ENCODE data around the gene NDNF.
A peak's percentile ranks its signal among the peaks of the same experiment; 100 is the strongest.

Gene NDNF

DNA sequence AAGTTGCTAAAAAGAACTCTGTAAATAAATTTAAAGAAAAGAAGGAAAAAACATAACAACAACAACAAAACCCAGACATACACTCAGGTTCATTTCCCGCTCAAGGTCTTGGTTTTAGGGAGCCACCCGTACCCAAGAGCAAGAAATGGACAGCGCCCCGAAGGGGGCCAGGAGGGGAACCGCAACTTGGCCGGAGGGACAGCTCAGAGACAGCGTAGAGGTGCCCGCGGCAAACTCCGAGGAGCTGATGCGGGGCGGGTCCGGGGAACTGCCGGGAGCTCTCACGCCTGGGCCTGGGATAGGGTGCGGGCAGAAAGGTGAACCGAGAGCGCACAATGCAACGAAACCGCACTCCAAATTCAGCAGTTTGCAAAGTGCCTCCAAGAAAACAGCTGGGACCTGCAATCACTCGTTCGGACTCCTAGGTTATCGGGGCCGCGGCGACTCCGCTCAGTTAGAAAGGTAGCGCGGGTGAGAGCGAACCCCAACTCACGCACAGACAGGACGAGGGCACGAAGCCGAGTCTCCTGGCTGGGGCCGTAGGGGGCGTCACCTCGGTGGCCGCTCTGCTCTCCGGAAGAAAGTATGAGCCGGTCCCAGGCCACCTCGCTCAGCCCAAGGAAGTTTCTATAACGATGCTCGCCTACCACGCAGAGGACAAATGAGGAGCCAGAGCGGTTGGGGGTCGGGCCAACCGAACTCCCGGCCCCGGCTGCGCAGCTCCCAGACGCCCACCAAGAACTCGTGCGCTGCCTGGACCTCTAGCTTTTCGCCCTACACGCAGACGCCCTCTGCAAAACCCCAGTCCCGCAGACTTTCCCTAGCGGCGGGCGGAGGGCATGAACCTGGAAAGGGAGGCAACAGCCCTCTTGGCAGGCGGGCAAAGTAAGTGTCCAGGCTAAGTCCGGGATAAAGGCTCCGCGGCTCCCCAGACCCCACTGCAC is 1.4 kb downstream of the NDNF start:
- peak; percentile 27 for DNase-seq (ENCODE audit: low read depth)

DNA sequence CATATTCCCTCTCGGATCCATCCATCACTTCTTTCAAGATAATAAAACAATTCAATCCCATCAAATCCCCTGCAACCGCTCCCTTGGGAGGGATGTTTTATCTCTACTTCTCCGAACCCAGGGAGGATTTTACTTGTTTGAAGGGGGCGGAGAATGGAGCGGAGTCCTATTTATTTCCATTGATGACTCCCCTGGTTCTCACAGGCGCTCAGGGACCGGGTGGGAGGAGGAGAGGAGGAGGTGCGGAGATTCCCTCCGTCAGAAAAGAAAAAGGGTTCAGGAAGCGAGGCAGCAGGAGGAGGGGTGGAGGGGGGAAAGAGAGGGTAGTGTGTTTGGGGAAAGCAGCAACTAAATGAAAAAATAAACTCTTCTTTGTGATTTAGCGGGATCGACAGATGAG is 2.1 kb downstream of the NDNF start:
- DNase-seq (ENCODE audit: low read depth), result no peak

DNA sequence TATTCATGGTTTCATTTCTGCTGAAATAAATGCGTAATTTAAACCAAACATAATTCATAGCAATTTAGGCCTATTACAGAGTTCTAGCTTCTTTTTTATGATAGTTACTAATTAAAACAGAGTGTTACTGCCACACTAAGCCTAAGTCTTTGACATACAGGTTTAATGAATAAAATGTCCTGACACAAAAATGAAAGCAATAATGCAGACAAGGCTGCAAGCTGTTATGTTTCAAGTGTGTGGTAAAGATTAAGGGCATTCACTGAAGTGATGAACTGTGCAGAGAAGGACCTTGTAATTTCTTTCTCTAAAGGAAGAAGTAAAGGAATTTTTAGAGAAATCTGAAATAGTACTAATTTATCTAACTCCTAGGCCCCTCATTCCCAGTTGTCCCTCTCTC is 2.9 kb downstream of the NDNF start:
- DNase-seq (ENCODE audit: low read depth), result no peak

DNA sequence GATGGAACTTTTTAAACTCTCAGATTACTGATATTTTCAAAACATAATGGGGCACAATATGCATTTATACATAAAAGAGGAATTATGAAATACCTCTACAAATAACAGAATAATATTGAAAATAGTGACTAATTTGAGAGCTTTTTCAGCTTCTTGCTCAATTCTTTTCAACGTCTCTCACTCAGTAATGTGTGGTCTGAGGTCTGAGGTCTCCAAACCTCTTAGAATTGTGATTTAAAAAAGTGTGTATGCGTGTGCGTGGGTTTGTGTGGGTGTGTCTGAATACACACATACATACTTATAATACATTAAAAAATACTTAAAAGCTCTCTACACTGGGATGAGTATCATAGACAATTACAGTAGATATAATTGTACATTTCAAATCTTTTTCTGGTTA is 7.9 kb downstream of the NDNF start:
- DNase-seq (ENCODE audit: low read depth), result no peak

DNA sequence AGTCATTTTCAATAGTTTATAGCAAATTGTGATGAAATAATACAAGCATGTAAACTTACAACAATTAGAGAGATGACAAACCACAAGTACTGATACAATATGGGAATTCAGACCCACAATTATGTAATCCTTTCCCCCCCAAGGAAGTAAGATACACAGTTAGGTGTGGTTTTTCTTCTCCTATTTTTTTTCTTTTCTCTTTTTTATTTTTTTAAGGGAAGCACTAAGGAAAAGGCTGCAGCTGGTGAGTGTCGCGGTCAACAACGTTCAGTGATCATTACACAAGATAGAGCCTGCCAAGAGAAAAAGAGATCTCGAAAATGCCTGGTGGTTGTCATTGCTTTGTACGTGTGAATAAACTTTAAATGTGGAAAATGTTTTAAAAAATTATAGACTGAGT is 9.8 kb downstream of the NDNF start:
- no peak for DNase-seq (ENCODE audit: low read depth)

DNA sequence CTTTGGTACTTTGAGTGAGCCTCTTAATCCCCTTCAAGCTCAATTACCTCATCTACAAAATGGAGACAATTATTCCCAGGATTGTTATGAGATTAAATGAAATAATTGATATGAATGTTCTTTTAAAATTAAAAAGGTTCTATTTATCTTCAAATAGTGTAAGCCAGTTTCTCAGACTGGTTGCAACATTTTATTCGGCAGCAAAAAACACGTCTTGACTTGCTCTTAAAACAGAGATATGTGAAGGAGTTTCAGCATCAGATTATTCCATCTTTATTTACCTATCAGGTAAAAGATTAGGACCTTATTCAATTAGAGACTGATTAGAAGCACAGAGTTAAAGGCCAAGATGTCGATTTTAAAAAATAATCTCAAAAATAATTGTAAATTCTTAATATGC is 10.5 kb downstream of the NDNF start:
- no peak for DNase-seq (ENCODE audit: low read depth)

DNA sequence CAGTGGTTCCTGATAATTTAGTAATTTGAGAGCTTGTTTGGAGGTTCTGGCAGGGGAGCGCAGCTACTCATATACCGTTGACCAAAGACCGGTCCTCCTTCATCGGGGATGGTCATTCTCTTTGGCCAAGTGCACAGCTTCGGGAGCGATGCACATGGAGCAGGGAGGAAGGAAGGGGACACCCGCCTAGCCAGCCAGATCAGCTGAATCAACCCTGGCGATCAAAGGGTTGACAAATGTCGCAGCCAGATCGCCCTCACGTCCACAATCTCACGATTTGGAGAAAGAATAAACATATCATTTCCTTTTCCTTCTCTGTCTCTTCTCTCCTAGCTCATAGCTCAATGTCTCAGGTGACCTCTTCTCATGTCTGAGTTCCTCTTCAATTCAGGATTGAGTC is 11.1 kb downstream of the NDNF start:
- no peak for DNase-seq (ENCODE audit: low read depth)

DNA sequence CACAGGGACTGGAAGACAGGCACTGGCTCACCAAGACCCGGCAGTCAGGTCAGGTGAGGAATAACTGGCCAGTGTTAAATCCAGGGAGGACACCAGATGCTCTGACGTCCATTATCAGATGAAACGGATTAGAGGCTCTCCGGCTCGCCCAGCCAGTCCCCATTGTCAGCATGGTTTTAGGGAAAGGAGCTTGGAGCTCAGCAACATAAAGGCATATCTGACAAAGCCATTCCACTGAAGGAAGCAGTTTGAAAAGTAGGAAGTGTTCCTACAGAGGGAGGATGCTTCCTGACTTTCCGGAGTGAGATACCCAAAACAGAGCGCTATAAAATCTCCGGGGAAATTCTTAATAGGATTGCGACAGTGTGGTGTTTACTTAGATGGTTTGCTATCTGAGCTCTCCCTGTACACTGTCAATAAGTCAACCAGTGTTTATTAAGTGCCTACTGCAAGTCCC is 14.8 kb downstream of the NDNF start:
- DNase-seq (ENCODE audit: low read depth), result peak; percentile 9

DNA sequence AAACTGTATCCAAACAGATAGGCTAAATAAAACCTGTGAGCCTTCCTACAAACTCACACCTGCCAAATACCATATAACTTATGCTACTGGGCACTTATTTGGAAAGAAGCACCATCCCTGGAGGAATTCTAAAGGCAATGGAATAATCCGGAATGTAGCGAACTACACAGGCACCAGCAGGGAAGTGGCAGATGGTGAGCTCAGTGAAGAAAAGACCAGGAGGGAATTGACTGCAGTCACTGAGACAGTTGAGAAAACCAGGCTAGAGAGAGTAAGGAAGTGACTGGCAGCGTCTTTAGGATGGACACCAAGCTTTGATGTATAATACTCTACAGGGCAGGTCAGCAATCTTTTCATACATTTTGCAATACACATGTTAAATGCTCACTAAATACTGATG is 16.3 kb downstream of the NDNF start:
- no peak for DNase-seq (ENCODE audit: low read depth)

DNA sequence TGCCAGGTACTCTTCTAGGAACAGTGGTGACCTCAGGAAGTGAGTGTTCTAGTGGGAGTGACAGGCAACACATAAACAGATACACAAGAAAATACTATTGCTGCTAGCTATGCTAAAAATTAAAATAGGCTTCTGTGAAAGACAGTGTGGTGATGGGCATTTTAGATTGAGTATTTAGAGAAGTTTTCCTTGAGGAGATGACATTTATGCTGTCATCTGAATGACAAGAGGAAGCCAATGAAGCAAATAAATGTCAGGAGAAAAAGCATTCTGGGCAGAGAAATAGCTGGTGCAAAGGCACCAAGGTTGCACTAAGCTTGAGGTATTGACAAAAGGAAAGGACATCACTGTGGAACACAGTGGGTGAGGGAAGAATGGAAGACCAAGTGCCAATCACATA is 18.0 kb downstream of the NDNF start:
- no peak for DNase-seq (ENCODE audit: low read depth)

DNA sequence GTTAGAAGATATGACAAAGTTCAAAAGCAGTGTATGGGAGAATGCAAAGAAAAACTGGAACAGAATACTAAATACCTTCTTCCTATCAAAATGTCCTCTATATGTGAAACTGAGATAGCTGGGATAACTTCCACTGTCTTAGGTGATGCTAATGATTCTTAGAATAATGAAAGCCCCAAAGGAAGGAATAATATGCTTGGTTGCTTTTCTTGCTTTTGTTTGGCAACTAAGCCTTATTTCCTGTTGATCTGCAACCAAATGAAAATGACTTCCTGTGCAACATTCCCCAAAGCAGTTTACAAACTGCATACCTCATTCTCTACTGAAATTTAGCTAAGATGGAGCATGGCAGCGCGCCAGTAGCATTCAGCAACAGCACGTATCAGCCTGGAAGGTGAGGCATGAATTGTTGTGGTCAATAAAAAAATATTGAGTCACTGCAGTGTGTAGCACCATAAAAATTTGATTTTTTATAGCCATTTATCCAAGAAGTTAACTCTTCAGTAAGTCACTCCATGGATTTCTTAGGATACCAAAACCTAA is 18.7 kb downstream of the NDNF start:
- DNase-seq (ENCODE audit: low read depth), result no peak

DNA sequence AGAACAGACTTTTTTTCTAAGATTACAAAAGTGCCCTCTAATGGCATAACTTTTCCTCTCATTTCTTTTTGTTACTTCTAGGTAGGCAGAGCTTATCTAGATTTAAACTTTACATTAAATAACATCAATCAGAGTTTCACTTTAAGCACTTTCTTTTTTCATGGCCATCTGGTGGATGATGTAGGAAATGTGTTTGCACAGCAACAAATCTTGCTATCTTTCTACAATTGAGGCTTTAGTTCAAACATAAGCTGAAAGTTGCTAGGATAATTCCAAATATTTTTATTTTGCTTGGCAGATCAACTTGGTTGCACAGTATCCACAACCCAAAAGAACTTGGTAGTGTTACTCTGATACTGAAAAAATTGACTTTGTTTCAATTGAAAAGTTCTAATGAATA is 22.0 kb downstream of the NDNF start:
- no peak for DNase-seq (ENCODE audit: low read depth)

DNA sequence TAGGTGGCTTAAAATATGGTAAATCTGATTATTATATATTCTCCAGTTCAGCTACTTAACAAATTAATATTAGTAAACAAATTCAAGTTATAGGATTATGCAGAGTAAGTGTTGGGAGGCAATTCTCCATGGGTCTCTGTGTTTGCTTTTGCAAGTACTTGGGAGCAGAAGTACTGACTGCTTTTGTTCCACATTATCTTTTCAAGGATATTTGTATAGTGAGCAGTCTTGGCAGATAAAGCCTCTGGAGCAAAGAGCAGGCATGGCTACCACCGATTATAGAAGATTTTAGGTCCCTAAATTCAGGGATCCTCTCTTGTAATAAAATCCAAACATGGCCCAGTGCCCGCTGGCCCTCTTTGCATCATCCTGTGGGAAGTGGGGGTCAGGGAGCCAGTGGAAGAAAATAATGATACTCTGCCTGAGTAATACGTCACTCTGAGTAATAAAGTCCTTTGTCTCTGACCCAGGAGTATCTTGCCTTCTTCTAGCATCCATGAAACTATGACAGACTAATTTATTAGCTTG is 23.2 kb downstream of the NDNF start:
- DNase-seq (ENCODE audit: low read depth), result no peak

DNA sequence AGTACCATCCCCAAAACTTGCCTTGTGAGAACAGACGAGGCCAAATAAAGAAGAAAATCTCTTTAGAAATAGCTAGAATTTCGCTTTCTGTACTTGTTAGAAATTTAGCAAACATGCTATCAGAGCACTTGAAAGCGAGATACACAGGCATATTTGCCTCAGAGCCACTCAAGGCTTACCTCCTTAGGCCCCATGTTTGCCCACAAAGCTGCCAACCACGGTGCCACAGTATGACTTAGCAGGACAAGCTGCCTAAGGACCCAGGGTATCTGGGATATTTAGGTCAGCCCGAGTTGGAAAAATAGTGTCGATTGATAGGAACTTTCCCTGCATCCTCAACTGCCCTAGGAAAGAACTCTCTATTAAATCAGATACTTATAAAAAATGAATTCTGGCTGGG is 24.2 kb downstream of the NDNF start:
- DNase-seq (ENCODE audit: low read depth), result no peak

DNA sequence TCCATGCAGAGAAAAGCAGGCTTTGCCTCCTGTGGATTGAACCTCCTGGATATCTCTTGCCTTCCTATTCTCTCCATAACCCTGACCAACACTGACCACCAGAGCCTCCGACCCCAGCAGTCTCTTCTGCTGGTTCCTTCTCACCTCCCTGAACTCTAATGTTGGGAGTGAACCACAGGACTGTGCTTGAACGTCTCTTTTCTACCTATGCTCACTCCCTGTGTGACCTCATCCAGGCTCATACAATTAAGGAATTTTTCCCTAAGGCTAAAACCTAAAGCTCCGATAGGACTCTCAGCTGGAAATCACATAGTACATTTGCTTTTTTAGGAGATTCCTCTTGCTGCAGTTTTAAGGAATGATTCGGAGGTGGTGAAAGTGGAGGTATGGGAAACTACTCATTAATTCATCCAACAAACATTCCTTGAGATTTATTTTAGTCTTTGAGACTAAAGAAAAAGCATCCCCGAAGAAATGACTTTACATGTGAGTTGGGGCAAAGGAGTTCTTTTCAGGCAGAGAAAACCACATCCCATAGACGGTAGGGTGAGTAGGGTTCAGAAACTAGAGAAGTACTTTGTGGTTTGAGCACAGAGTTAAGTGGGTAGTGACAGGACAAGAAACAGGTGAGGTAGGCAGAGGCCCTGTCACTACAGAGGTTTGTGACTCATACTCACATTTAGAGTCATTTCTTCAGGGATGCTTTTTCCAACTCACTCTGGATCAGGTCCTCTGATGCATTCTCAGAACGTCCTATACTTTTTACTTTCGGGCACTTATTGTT is 30.8 kb downstream of the NDNF start:
- DNase-seq (ENCODE audit: low read depth), result no peak

DNA sequence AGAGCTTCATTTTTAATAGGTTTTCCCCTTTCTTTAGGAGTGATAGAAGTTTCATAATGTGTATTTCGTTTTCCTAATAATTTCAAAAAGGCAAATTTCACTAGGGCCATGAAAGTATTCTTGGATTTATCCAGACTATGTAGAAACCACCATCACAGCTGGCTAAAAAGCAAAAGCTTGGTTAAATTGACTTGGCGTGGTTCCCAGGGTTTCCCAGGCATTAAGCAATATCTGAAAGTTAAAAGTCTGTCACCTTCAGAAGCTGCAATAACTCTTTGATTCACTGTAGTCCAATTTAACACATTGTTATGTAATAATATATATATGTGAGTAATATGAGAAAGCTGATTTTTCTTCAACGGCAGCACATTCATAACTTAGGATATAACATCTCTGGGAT is 38.3 kb downstream of the NDNF start:
- DNase-seq (ENCODE audit: low read depth), result peak; percentile 50

DNA sequence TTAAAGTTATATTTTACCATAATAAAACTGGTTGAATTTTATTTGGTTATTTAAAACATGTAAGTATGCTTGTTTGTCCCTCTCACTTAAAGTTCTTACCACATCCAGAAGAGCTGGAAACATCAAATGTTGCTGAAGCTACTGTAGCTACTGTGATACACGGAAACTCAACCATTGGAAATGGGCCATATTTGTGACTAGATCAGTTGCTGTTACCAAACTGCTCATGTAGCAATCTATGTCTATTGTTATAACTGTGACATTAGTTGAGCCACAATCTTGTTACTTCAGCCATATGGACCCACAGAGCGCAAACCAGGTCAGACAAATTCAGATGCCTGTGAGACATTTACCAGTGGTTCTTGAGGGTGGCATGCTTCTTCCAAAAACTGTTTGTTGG is 41.6 kb downstream of the NDNF start:
- DNase-seq (ENCODE audit: low read depth), result peak; percentile 41

DNA sequence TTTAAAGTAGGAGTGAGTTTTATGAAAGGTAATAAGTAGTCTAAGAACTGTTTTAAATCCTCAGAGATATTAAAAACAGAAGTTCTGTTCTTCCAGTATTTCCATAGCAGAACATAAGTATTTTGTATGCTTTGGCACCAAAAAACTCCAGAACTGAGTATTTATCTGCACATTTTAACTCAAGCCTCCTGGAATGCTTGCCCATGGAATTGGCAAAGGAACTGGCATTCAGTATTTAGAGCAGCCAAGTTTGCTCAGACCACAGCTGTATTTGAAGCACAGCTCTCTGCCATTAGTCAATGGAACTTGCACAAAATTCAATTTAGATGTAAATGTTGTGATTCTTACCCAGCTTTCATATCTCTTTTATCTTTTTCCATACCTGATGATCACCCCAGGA is 42.2 kb downstream of the NDNF start:
- peak; percentile 40 for DNase-seq (ENCODE audit: low read depth)

DNA sequence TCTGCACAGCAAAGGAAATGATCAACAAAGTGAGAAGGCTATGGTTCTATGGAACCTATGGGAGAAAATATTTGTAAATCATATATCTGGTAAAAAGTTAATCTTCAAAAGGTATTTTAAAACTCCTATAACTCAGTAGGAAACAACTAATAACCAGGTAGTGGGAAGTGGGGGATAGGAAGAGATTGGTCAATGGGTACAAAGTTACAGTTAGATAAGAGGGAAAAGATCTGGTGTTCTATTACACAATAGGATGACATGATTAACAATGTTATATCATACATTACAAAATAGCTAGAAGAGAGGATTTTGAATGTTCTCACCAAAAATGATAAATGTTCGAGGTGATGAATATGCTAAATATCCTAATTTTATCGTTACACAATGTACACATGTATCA is 46.3 kb downstream of the NDNF start:
- DNase-seq (ENCODE audit: low read depth), result no peak

DNA sequence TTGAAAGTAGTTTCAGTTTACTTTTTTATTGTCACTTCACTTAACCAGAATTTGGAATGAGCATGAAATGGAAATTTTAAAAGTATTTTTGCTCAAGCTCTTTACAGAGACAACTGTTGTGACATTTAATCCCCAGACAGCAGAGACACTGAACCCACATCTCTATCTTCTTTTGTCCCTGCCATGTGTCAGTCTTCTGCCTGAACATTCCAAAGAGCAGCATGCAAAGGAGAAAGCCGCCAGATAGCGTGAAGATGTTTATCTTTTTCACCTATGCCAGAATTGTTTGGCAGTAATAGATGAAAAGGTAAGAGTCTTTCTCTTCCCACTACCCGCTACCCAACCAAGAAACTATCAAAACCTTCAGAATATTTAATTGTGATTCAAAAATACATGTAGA is 46.8 kb downstream of the NDNF start:
- DNase-seq (ENCODE audit: low read depth), result no peak

DNA sequence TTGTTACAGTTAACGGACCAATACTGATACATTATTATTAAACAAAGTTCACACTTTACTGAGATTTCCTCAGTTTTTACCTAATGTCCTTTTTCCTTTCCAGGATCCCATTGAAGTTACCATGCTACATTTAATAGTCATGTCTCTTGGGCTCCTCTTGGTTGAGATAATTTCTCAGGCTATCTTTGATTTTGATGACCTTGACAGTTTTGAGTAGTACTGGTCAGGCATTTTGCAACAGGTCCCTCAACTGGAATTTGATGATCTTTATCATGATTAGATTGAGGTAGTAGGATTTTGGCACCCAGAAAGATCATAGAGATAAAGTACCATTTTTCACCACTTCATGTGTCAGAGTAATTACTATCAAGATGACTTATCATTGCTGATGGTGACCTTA is 53.8 kb downstream of the NDNF start:
- no peak for DNase-seq (ENCODE audit: low read depth)

DNA sequence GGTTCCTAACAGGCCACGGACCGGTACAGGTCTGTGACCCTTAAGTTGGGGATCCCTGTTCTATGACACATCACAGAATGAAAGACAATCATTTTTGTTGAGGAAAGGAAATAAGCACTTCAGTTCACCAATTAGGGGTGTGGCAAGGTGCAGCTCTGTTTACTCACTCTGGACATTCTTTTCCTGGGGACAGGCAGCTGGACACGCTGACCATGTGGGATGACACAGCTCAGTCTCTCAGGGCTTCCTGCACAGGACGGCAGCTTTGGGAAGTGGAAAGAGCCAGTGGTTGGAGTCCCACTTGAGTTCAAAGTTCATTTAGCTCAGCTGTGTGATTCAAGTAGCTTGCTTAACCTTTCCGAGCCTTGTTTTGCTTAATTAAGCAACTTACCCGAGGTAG is 55.7 kb downstream of the NDNF start:
- DNase-seq (ENCODE audit: low read depth), result no peak

DNA sequence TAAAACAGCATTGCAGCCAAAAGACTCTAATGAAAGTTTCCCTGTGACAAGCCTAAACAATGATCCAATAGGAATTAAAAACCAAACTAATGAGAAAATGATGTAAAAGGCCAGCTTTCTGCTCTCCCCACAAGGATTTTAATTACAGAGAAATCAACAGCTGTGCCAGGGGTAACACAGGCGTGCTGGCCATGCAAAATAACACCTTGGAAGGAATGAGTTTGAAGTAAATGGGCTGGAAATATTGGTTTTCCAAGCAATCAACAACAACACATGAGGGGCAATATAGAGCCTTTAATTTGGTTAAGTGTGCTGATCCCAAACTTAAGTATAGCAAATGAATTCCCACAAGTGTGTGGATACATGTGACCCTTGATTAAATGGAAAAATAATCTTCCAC is 56.9 kb downstream of the NDNF start:
- no peak for DNase-seq (ENCODE audit: low read depth)
